Head of caudate nucleus (tissue), 42 donors: ENCODE measurements around the gene HSD17B11.
A peak's percentile ranks its signal among the peaks of the same experiment; 100 is the strongest.
"Not testable (repeated sequence)": the region's sequence is repeated elsewhere in the genome, so short reads cannot be mapped to it uniquely, and the experiment has no call there.

Experiments
- DNase-seq, 42 donors: peaks; one replicate each; pipeline versions ENCODE4 v3.0.0 to v3.0.0-alpha.2; 2020 to 2021; ENCODE audit warnings: mixed read lengths in 7 of 42
- intact Hi-C: fragments of 100-400 bp; cut with DNase I; formaldehyde crosslinking; loops from one replicate; pipeline ENCODE4 v1.15.0; 2022

Gene HSD17B11

GRCh38 chr4:87390891-87391575, at the start of gene HSD17B11:
HSD17B11 (minus strand) TSS chr4:87391188; CDS start chr4:87391070, 118 bp downstream.
- peak; percentile 63 to 90 (median 83) for DNase-seq
- intact Hi-C loops = loop anchor here (2.0 to 10.0 kb wide), 2 partner anchors 32 to 74 kb away; partner anchors contain the start of gene NUDT9

GRCh38 chr4:87433342-87433741, 42.4 kb upstream of the HSD17B11 start:
- no peak for DNase-seq
- intact Hi-C loops = no loop called here

- no peak for DNase-seq
- intact Hi-C loops = no loop called here
Observed at GRCh38 chr4:87430038-87430437, 39.0 kb upstream of the HSD17B11 start.

- no peak for DNase-seq
- intact Hi-C loops = no loop called here
Observed at GRCh38 chr4:87428979-87429378, 38.0 kb upstream of the HSD17B11 start.

- intact Hi-C loops = no loop called here
Observed at GRCh38 chr4:87427518-87427868, 36.5 kb upstream of the HSD17B11 start.

GRCh38 chr4:87426865-87427517, 36.0 kb upstream of the HSD17B11 start:
- intact Hi-C loops = no loop called here
- DNase-seq = no peak

More at GRCh38 chr4:87427518-87427868, 36.5 kb upstream of the HSD17B11 start:
- no peak for DNase-seq

- no peak for DNase-seq
- intact Hi-C loops = no loop called here
Observed at GRCh38 chr4:87425711-87426110, 34.7 kb upstream of the HSD17B11 start.

- intact Hi-C loops, DNase-seq: not testable (repeated sequence)
Observed at GRCh38 chr4:87424099-87424543, 33.1 kb upstream of the HSD17B11 start.

GRCh38 chr4:87423317-87424098, 32.5 kb upstream of the HSD17B11 start:
- DNase-seq = no peak
- intact Hi-C loops = loop anchor here (2.0 kb wide), 1 partner anchor 33 kb away; the partner anchor contains the start of gene HSD17B11

- intact Hi-C loops = loop anchor here (2.0 kb wide), 1 partner anchor 32 kb away; the partner anchor contains the start of gene HSD17B11
- DNase-seq = peak; percentile 91 to 98 (median 96)
Observed at GRCh38 chr4:87422104-87423052, 31.4 kb upstream of the HSD17B11 start, which contains the start of gene NUDT9. NUDT9 (plus strand) TSS chr4:87422573; CDS start chr4:87422906, 333 bp downstream.

- intact Hi-C loops = no loop called here
- DNase-seq = no peak
Observed at GRCh38 chr4:87420276-87420830, 29.4 kb upstream of the HSD17B11 start.

GRCh38 chr4:87419578-87420249, 28.7 kb upstream of the HSD17B11 start:
- DNase-seq = no peak
- intact Hi-C loops = no loop called here

GRCh38 chr4:87418410-87418809, 27.4 kb upstream of the HSD17B11 start:
- intact Hi-C loops, DNase-seq: not testable (repeated sequence)

GRCh38 chr4:87416965-87417364, 26.0 kb upstream of the HSD17B11 start:
- no peak for DNase-seq
- intact Hi-C loops = no loop called here

GRCh38 chr4:87414816-87415215, 23.8 kb upstream of the HSD17B11 start:
- no peak for DNase-seq
- intact Hi-C loops = no loop called here

GRCh38 chr4:87410679-87411078, 19.7 kb upstream of the HSD17B11 start:
- no peak for DNase-seq
- intact Hi-C loops = no loop called here

- DNase-seq = no peak
- intact Hi-C loops = no loop called here
Observed at GRCh38 chr4:87410157-87410556, 19.2 kb upstream of the HSD17B11 start.
